Stimulated activated CD8-positive, alpha-beta memory T cell treated with anti-CD3 and anti-CD28 coated beads, Interleukin-4, amount 100 ng/mL, for 4 hours (primary cell): Measurements from ENCODE around the gene SLC22A23.

Experiments
- DNase-seq, 2 donors: peaks; one replicate each; pipeline ENCODE4 v3.0.0-alpha.2; 2020; ENCODE audit warnings: low read depth in 2 of 2, low spot score in 1 of 2

SLC22A23 gene

DNA sequence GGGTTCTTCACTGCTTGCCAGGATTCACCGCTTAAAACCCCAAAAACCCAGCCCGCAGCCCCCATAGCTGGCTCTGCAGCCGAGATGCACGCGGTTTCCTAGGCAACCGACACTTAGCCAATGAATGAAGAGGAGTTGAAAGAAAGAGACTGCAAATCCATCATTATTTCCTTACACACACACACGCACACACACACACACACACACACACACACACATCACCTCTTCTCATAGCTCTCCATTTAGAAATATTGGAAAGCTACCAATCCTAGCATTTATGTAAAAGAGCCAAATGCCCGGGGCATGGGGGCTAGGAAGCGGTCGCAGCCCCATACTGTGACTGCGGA is 226.0 kb downstream of the SLC22A23 start:
- DNase-seq, result no peak

DNA sequence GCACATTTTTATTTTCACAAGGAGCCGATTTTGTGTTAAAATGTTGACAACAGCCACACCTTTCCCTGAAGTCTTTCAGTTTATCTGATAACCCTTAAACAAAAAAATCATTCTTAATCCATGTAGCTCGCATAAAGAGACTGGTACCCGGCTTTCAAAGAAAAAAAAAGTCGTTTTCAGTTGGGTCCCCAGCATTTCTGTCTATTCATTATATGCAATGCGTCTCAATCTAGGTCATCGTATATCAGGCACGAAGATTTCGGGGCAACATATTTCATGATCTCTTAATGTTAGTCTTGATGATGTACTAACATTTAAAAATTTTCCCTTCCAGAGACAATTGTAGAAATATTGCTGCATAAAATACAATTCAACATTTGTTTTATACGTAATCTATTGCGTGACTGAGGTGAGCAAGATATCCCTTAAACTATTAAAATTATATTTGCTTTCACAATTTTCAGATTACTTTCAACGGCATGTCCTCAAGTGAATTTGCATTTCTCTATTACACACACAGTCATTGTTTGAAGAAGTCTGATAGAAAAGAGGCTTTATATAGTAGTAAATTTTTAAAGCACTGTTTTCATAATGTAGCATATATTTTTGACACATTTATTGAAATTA is 226.5 kb downstream of the SLC22A23 start:
- DNase-seq, result no peak

DNA sequence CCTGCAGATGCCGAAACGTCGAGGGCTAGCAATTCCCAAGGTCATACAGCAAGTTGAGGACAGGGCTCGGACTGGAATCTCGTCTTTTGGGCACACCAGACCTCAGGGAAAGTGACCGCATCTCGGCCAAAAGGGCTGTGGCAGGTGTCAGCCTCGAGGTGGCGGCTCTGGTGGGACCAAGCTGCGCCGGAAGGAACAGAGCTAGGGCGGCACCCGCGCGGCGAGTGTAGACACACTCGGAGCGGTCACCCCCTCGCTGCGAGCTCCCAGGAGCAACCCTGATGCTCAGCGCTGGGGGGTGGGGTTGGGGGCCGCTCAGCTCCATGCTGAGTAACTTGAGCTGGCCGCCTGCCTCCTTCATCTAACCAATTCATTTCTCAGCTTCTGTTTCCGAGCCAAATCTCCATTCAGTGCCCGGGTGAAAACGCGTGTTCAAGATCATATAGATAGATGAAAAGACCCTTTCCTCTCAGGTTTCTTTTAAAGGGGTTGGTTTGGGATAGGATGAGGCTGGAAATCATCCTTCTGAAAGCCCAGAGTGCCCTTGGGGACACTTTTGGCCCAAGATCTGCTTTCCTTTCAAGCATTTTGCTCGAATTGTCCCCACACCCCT is 227.2 kb downstream of the SLC22A23 start:
- no peak for DNase-seq

DNA sequence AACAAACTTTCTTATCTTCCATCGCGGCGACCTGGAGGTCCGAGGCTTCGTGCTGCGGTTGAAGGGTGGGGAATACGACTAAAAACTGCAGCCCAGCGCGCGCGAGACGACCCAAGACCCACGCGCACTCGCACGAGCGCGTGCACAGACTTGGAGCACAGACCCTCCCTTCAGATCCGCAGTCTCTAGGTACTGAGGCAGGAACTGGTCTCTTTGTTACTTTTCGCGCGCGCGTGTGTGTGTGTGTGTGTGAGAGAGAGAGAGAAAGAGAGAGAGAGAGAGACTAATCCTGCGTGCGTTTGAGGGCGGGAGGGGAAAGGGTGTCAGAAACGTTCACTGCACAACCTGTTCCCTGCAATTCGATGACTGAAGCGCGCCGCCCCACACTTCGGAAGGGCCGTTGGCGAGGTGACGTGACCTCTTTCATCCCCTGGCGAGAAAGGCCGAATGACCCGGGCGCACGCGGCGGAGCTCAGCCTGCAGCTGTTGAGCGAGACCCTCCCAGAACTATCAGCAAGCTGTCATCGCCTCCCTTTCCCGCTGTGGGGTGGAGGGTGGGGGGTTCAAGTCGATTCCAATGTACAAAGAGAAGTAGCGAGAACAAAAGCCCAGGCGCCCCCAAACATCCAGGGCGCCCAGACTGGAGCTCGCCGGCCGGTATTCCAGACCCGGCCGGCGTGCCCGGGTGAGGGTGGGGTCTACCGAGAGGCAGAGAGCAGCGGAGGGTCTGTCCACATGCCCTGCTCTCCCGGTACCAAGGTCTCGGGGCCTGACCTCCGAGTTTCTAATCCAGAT is 227.9 kb downstream of the SLC22A23 start:
- DNase-seq, result no peak

DNA sequence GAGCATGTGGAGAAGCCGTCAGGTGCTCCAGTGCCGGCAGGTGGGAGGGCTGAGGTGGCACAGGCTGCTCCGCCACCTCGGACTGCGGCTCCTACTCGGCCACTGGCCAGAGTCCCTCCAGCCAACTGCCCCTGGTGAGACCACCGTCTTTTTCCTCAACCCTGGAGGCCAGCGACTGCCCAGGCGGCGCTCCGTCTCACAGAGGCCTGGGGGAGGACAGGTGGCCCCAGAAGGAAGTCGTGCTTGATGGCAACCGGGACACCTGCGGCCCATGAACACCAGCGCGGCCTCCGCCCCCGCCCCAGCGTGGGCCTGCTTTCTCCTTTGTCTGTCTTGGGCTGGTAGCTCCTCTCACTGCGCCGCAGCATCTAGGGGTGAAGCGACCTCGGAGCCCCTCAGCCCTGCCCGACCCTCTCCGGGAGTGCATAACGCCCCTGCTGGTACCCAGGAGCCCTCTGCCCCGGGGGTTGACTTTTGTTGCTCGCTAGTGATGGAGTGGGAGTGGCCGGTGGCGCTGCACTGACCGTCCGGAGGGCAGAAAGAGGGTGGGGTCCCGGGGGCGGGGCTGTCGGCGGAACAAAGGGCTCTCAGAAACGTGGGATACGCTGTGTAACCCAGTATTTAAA is 228.7 kb downstream of the SLC22A23 start:
- no peak for DNase-seq

DNA sequence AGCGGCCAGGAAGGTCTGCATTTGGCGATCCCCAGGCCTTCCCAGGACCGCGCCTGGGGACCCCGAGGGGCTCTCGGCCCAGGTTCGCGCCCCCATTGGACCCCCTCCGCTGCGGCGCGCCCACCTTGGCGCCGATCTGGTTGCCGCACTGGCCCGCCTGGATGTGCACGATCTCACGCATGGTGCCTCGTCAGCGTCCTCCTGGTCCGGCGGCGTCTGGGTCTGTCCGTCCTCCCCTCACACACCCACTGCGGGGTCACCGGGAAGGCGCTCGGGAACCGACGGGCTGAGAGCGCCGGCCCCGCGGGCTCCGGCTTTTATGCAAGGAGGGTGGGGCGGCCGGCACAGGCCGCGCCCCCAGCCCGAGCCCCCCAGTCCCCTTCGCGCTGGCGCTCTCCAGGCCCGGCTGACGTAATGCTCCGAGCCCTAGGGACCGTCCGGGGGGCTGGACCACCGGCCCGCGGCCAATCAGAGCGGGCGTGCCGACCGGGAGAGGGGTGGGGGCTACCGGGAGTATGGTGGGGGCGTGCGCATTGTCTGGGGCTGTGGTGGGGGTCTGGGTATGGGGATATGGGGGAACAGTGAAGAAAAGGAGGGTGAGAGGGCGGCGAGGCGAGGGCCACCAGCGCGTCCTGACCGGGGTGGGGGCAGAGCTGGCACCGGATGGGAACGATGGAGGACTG is 229.3 kb downstream of the SLC22A23 start, which contains the start of gene TUBB2B:
TSS of gene TUBB2B (minus strand) at position 291 of the 683 bp plus-strand sequence. CDS start at position 181, 110 bp downstream.
- DNase-seq, result no peak

DNA sequence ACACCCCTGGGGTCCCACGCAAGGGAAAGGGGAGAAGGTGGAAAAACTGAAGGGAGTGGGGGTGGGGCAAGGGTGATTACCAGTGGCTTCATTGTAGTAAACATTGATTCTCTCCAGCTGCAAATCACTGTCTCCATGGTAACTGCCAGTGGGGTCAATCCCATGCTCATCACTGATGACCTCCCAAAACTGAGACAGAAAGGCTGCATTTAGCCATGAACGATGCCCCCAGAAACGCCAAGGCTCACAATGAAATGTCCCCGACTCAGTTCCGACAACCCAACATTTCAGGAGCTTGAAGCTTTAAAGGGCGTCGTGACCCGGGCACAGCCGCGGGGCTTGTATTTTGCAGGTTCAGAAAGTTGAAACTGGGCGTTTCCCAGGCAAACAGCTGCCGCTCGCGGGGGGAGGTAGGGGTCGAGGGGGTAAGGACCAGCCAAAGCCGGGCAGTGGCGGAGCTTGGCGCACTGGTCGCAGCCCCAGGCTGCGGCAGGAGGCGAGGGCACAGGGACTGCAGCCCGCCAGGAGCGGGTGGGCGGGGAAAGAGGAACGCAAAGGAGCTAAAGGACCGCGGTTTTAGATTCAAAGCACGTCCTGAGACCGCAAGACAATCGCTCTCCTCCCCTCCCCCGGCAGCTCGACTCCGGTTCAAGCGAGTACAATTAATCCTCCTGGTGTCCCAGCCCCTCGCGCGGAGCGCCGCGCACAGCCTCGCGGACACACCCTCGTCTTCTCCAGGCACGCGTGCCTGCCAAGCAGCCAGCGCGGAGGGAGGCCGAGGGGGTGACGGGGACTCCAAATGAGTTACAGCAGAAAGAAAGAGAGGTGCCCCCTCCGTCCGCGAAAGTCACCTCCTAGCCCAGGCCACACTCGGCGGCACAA is 230.1 kb downstream of the SLC22A23 start:
- no peak for DNase-seq

DNA sequence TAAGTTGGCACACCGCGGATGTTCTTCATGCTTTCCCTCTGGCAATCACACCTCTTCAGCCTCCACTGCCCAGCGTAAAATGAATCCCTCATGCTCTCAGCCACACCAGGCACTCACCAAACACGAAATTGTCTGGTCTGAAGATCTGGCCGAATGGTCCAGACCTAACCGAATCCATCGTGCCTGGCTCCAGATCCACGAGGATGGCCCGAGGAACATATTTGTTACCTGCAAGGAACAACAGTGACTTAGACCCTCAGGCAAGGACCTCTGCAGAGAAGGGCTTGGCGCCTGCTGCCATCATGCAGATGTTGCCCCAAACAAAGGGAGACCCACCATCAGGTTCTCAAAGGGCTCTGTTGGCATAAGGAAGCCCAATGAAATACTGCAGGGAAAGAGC is 230.8 kb downstream of the SLC22A23 start:
- no peak for DNase-seq

DNA sequence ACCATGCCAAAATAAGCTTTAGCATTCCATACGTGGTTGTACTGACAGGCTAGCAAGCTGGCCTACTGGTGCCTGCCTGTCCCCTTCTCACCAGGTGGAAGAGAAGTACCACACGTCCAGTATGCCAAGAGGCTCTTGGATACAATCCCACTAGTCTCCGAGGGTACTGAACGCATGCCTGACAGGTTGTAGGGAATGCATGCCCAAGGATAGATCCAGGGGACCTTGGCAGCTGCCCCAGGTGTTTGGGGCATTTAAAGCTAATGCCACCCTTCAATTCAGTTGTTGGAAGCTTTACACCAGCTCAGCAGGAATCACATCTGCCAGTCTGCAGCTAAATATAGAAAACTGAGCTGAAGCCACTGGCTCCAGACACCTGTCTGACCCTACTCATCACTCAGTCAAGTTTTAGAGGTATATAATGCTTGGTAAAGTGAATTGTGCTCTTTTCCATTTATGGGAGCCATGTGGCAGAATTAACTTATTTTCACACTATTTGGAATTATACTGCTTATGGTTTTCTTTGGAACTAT is 234.3 kb downstream of the SLC22A23 start:
- no peak for DNase-seq

DNA sequence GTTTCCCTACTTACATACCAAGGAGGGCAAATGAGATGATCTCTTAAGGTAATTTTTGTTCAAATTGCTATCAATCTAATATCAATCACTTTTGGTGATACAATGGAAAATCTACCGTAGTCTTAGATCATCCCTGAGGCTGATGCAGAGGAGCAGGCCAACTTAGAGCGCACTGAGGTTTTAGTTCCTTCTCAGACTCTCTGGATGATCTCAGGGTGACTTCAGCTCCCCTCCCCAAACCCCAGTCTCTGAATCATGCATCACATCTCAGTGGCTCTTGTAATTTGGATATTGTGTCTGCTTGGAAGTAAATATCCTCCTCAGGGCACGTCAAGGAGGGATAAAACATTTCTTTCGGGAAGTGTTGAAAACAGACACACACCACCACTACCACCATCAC is 235.3 kb downstream of the SLC22A23 start:
- no peak for DNase-seq

DNA sequence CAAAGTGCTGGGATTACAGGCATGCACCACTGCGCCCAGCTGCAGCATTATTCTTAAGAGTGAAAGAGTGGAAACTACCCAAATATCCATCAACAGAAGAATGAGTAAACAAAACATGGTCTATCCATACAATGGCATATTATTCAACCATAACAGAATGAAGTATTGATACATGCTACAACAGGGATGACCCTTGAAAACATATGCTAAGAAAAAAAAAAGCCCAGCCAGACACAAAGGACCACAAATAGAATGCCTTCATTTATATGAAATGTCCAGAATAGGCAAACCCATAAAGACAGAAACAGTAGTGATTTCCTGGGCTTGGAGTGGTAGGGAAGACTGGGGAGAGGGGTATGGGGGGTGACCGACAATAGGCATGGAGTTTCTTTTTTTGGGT is 236.5 kb downstream of the SLC22A23 start:
- no peak for DNase-seq
